Natural killer cell (primary cell): Measurements from ENCODE around the gene ARHGAP12. TPM values are rescaled to one million over a fixed set of nuclear protein-coding genes. Genes with fewer than 3 reads are reported as not detected.
"Not testable (repeated sequence)": the region's sequence is repeated elsewhere in the genome, so short reads cannot be mapped to it uniquely, and the experiment has no call there.

Experiments
- ATAC-seq, 3 donors: fragments of 150-1000 bp in 2 of 3; fragments of 200-7000 bp in 1 of 3; cut with Tn5 transposase; 1 replicate in 1 of 3; 2 replicates in 2 of 3; pipeline ENCODE4 v1.10.0; 2021; ENCODE audit warnings: mild to moderate bottlenecking in 2 of 3, moderate library complexity in 2 of 3
- DNase-seq, 2 donors: peaks; one replicate each; pipeline versions ENCODE4 v3.0.0 to v3.0.0-alpha.2; 2013 to 2021; ENCODE audit warnings: mixed read lengths in 1 of 2
- H3K27ac ChIP-seq: one replicate; pipeline ENCODE4 v1.5.1; 2013; ENCODE audit warnings: mild to moderate bottlenecking, low read length
- H3K27me3 ChIP-seq: one replicate; pipeline ENCODE4 v1.6.1; 2013; ENCODE audit warnings: low read length; ENCODE audit not compliant: control insufficient read depth, insufficient read depth
- H3K36me3 ChIP-seq: one replicate; pipeline ENCODE4 v1.6.1; 2013; ENCODE audit warnings: low read length; ENCODE audit not compliant: control insufficient read depth, insufficient read depth
- H3K4me1 ChIP-seq: one replicate; pipeline ENCODE4 v1.6.1; 2013; ENCODE audit warnings: low read length; ENCODE audit not compliant: control insufficient read depth, insufficient read depth
- H3K4me3 ChIP-seq: one replicate; pipeline ENCODE4 v1.5.1; 2013; ENCODE audit warnings: low read length
- H3K9me3 ChIP-seq: one replicate; pipeline ENCODE4 v1.6.1; 2013; ENCODE audit warnings: low read length; ENCODE audit not compliant: control insufficient read depth, insufficient read depth
- H3K27ac Mint-ChIP-seq, 2 donors: one replicate each; pipeline ENCODE4 v1.8.0; 2022; ENCODE audit warnings: mild to moderate bottlenecking in 2 of 2, mixed read lengths in 2 of 2, moderate library complexity in 1 of 2
- H3K27me3 Mint-ChIP-seq, 2 donors: one replicate each; pipeline ENCODE4 v1.8.0; 2022; ENCODE audit warnings: low read depth in 2 of 2, mixed read lengths in 2 of 2
- H3K36me3 Mint-ChIP-seq: one replicate; pipeline ENCODE4 v1.8.0; 2022; ENCODE audit warnings: mixed read lengths
- H3K4me1 Mint-ChIP-seq, 2 donors: one replicate each; pipeline ENCODE4 v1.8.0; 2022; ENCODE audit warnings: mixed read lengths in 2 of 2
- H3K4me3 Mint-ChIP-seq: one replicate; pipeline ENCODE4 v1.8.0; 2022; ENCODE audit warnings: mild to moderate bottlenecking, moderate library complexity, mixed read lengths
- H3K9me3 Mint-ChIP-seq, 2 donors: one replicate each; pipeline ENCODE4 v1.8.0; 2022; ENCODE audit warnings: mixed read lengths in 2 of 2
- CTCF ChIP-seq: fragments of 200-600 bp; IDR thresholded peaks from one replicate; pipeline ENCODE4 v1.8.0; 2022; ENCODE audit warnings: antibody characterized with exemption
- WGBS: methylation state at CpG from one replicate; pipeline ENCODE4 v1.1.7; 2013; ENCODE audit warnings: missing lambda C conversion rate; ENCODE audit not compliant: insufficient coverage; 5-methylcytosine and 5-hydroxymethylcytosine counted together
- intact Hi-C: fragments of 100-400 bp; cut with micrococcal nuclease; formaldehyde crosslinking; loops from one replicate; pipeline ENCODE4 v1.14.2; 2022
- total RNA-seq, 4 donors: library from RNA; stranded (reverse); fragments of 120-200 nt in 1 of 4; gene quantifications; one replicate each; pipeline versions ENCODE4 v1.2.3 to v1.2.4, GENCODE V29; 2013 to 2022

The ARHGAP12 gene
- total RNA-seq, 3 donors from 2014 or later (not counting 1 experiment from before 2014, with no cell fraction given): 35.1 to 40.2 (median 40.2) TPM

DNA sequence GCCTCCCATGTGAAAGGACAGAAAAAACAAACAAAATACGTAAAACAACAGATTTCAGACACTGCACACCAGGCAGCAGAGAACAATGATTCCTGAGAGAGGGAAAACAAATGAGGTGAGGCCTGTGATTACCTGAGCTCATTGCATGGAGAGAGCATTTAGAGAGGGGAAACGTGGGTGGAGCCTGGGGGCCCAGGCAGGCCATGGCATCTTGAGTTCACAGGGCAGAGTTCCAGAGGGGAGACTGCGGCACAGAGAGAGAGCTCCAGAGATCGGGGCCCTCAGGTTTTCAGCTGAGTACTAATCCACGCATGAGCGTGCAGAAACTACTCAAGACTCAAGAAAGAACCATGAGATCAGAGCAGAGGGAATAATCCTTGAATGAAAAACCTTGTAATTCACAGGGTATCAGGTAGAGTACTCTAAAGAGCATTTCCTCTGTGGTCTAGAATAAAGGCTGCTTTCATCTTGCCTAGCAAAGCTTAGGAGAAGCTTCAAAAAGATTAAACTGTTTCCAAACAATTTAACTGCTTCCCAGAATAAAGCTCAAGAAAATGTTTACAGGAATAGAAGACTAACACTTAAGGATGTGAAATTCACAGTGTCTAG is 46.6 kb upstream of the ARHGAP12 start:
- DNase-seq (peak in 1 of 2 donors; percentile 5), ATAC-seq (no peak)
- H3K27me3 ChIP-seq: peaks cover 3% of the 10 kb centered on the region
- Mint-ChIP-seq H3K4me3 (no peak overlapping the region), H3K27me3 (peaks cover 2 to 19% of the 10 kb centered on the region in 2 donors), H3K27ac (no peak overlapping the region), H3K4me1 (peaks cover 18 to 21% of the 10 kb centered on the region in 2 donors), H3K9me3 (no peaks in the 10 kb centered on the region), H3K36me3 (peaks cover under 1% of the 10 kb centered on the region)
- no peaks in the 10 kb centered on the region for H3K36me3 ChIP-seq
- WGBS: 94% methylated on average over 6 of the region's 6 CpGs
- no peak for TF ChIP-seq CTCF
- H3K9me3 ChIP-seq: no peaks in the 10 kb centered on the region
- peaks cover 13% of the 10 kb centered on the region for H3K4me1 ChIP-seq
- intact Hi-C loops: no loop called here
- no peak overlapping the region for H3K4me3 ChIP-seq
- no peak overlapping the region for H3K27ac ChIP-seq

GRCh38 chr10:31974434-31975124 is 45.9 kb upstream of the ARHGAP12 start:
- WGBS: 86% methylated on average over 2 of the region's 4 CpGs
- peaks cover 13% of the 10 kb centered on the region for H3K4me1 ChIP-seq
- no peak for ATAC-seq
- no peak overlapping the region for H3K27ac Mint-ChIP-seq
- H3K9me3 ChIP-seq: no peaks in the 10 kb centered on the region
- H3K9me3 Mint-ChIP-seq: no peaks in the 10 kb centered on the region
- no peak overlapping the region for H3K4me3 ChIP-seq
- no peak overlapping the region for H3K27ac ChIP-seq
- no peaks in the 10 kb centered on the region for H3K36me3 Mint-ChIP-seq
- H3K27me3 Mint-ChIP-seq: peaks cover 0 to 12% of the 10 kb centered on the region in 2 donors
- peaks cover 18 to 21% of the 10 kb centered on the region in 2 donors for H3K4me1 Mint-ChIP-seq
- no peak overlapping the region for H3K4me3 Mint-ChIP-seq
- TF ChIP-seq CTCF: no peak
- DNase-seq: no peak
- H3K36me3 ChIP-seq: no peaks in the 10 kb centered on the region
- H3K27me3 ChIP-seq: peaks cover 3% of the 10 kb centered on the region
- intact Hi-C loops: no loop called here

DNA sequence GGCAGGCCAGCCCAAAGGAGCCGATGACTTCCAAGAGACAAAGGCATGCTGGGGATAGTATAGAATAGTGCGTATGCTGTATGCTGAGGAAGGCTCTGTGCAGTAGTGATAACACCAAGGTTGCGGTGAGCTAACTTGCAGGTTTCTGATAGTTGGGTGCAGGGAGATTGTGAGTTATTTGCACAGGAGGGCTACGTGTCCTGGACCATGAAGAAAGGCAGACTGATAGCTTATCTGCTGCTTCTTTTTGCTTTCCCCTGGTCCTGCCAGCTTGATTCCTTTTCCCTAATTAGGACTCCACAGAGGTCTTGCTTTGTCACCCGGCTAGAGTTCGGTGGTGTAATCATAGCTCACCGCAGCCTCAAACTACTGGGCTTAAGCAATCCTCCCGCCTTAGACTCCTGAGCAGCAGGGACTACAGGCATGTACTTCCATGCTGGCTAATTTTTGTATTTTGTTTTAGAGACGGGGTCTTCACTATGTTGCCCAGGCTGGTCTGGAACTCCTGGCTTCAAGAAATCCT is 43.9 kb upstream of the ARHGAP12 start:
- H3K36me3 ChIP-seq: no peaks in the 10 kb centered on the region
- H3K9me3 ChIP-seq: no peaks in the 10 kb centered on the region
- intact Hi-C loops: no loop called here
- Mint-ChIP-seq H3K9me3 (no peaks in the 10 kb centered on the region), H3K27ac (no peak overlapping the region), H3K4me3 (no peak overlapping the region), H3K27me3 (peaks cover 0 to 9% of the 10 kb centered on the region in 2 donors), H3K4me1 (peaks cover 12 to 15% of the 10 kb centered on the region in 2 donors), H3K36me3 (no peaks in the 10 kb centered on the region)
- ATAC-seq (peak in 1 of 3 donors; percentile 58), DNase-seq (no peak)
- no peak overlapping the region for H3K4me3 ChIP-seq
- peaks cover 5% of the 10 kb centered on the region for H3K4me1 ChIP-seq
- H3K27ac ChIP-seq: no peak overlapping the region
- no peaks in the 10 kb centered on the region for H3K27me3 ChIP-seq
- WGBS: 95% methylated on average over 9 of the region's 9 CpGs
- TF ChIP-seq CTCF: no peak

DNA sequence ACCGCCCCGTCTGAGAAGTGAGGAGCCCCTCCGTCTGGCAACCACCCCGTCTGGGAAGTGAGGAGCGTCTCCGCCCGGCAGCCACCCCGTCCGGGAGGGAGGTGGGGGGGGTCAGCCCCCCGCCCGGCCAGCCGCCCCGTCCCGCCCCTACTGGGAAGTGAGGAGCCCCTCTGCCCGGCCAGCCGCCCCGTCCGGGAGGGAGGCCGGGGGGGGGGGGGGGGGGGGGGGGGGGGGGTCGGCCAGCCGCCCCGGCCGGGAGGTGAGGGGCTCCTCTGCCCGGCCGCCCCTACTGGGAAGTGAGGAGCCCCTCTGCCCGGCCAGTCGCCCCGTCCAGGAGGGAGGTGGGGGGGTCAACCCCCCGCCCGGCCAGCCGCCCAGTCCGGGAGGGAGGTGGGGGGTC is 41.2 kb upstream of the ARHGAP12 start:
- WGBS: no CpG with 5 or more reads among the region's 32 CpGs
- H3K27me3 Mint-ChIP-seq, H3K27ac ChIP-seq, H3K4me1 Mint-ChIP-seq, H3K4me3 ChIP-seq, H3K27ac Mint-ChIP-seq, H3K36me3 ChIP-seq, H3K4me1 ChIP-seq, intact Hi-C loops, H3K4me3 Mint-ChIP-seq, H3K9me3 Mint-ChIP-seq, H3K36me3 Mint-ChIP-seq, H3K27me3 ChIP-seq, ATAC-seq, H3K9me3 ChIP-seq, DNase-seq: not testable (repeated sequence)
